SH-SY5Y (cell line): Measurements from ENCODE around the gene SLN.

Source experiments
- GATA2 ChIP-seq: IDR thresholded peaks from 2 replicates; pipeline ENCODE4 v1.6.1; 2011; ENCODE audit warnings: mild to moderate bottlenecking, low read depth, low read length
- GATA3 ChIP-seq: IDR thresholded peaks from 2 replicates; pipeline ENCODE4 v1.6.1; 2011; ENCODE audit warnings: low read depth, mild to moderate bottlenecking, low read length, moderate library complexity

DNA sequence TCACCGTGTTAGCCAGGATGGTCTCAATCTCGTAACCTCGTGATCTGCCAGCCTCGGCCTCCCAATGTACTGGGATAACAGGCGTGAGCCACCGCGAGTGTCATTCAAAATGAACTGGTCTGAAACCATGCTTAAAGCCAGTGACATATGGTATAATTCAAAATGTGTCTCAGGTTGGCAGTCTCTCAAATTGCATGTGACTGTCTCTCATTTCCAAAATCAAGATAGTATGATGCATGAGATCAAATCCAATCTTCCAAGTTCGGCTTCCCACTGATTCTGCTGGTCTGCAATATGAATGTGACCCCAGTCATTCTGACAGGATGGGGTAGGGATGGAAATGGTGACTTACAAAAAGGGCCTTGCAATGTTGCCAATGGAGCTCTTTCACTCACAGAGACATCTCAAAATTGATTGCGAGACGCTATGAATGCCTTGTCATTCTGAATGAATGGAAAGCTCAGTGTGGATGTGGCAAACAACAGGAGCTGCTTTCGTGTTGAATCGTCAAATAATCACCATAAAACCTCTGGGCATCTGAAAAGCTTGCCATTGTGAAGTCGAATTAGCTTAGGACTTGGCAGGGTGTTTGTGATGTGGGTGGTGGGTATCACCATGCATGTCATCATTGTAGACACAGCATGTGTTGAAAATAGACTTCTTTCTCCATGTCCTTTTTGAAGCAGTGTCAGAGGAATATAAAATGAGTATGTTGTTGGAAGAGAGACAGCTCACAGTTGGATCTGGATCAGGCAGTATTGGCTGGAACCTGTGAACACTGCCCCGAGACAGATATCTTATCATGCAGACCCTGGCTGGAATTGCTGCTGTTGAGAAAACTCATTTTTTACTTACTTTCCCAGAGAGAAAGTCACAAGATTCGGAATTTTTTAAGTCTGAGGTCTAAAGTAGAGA lies 12.2 kb downstream of the SLN start:
- TF ChIP-seq GATA2: no peak
- TF ChIP-seq GATA3: no peak
